Measurements from ENCODE around the gene UGT1A6.

Gene UGT1A6

GRCh38 chr2:233766416-233766815 lies 73.7 kb downstream of the UGT1A6 start:
- no peak overlapping the region for H3K27ac ChIP-seq (ENCODE audit: low read depth, low read length)
- no peaks in the 10 kb centered on the region for H3K4me1 ChIP-seq (ENCODE audit: control insufficient read depth, insufficient read depth, low read length)
- no peaks in the 10 kb centered on the region for H3K27me3 ChIP-seq (ENCODE audit: control insufficient read depth, insufficient read depth, low read length)
- no peak overlapping the region for H3K4me3 ChIP-seq (ENCODE audit: low read length)
- no peaks in the 10 kb centered on the region for H3K36me3 ChIP-seq (ENCODE audit: control insufficient read depth, insufficient read depth, low read length)
- H3K9ac ChIP-seq (ENCODE audit: low read length), result no peak overlapping the region

DNA sequence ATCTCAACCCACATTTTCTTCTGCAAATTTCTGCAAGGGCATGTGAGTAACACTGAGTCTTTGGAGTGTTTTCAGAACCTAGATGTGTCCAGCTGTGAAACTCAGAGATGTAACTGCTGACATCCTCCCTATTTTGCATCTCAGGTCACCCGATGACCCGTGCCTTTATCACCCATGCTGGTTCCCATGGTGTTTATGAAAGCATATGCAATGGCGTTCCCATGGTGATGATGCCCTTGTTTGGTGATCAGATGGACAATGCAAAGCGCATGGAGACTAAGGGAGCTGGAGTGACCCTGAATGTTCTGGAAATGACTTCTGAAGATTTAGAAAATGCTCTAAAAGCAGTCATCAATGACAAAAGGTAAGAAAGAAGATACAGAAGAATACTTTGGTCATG lies 75.4 kb downstream of the UGT1A6 start:
- H3K9ac ChIP-seq (ENCODE audit: low read length), result no peak overlapping the region
- H3K4me1 ChIP-seq (ENCODE audit: control insufficient read depth, insufficient read depth, low read length), result no peaks in the 10 kb centered on the region
- H3K27ac ChIP-seq (ENCODE audit: low read depth, low read length), result no peak overlapping the region
- H3K36me3 ChIP-seq (ENCODE audit: control insufficient read depth, insufficient read depth, low read length), result no peaks in the 10 kb centered on the region
- H3K27me3 ChIP-seq (ENCODE audit: control insufficient read depth, insufficient read depth, low read length), result no peaks in the 10 kb centered on the region
- H3K4me3 ChIP-seq (ENCODE audit: low read length), result no peak overlapping the region

DNA sequence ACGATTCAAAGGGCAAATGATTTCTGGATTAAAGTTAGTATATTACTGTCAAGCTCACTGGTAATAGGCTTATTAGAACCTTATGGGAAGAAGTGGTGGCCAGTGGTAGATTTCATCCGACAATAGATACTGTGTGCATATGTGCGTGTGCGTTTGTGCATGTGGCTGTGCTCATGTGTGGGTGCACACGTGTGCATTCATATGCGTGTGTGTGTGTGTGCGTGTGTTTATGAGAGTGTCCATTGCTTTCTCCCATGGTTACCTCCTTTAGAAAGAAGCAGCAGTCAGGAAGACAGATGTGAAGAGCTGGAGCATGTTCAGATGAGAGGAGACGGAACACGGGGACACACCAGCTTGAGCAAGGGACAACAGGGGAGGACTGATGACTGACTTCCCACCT lies 76.6 kb downstream of the UGT1A6 start:
- H3K27ac ChIP-seq (ENCODE audit: low read depth, low read length), result no peak overlapping the region
- no peaks in the 10 kb centered on the region for H3K36me3 ChIP-seq (ENCODE audit: control insufficient read depth, insufficient read depth, low read length)
- no peak overlapping the region for H3K9ac ChIP-seq (ENCODE audit: low read length)
- no peaks in the 10 kb centered on the region for H3K4me1 ChIP-seq (ENCODE audit: control insufficient read depth, insufficient read depth, low read length)
- no peak overlapping the region for H3K4me3 ChIP-seq (ENCODE audit: low read length)
- no peaks in the 10 kb centered on the region for H3K27me3 ChIP-seq (ENCODE audit: control insufficient read depth, insufficient read depth, low read length)

- H3K4me1 ChIP-seq (ENCODE audit: control insufficient read depth, insufficient read depth, low read length), result no peaks in the 10 kb centered on the region
- H3K27ac ChIP-seq (ENCODE audit: low read depth, low read length), result no peak overlapping the region
- no peaks in the 10 kb centered on the region for H3K27me3 ChIP-seq (ENCODE audit: control insufficient read depth, insufficient read depth, low read length)
- H3K9ac ChIP-seq (ENCODE audit: low read length), result no peak overlapping the region
- H3K36me3 ChIP-seq (ENCODE audit: control insufficient read depth, insufficient read depth, low read length), result no peaks in the 10 kb centered on the region
- H3K4me3 ChIP-seq (ENCODE audit: low read length), result no peak overlapping the region
Observed at GRCh38 chr2:233772153-233772552, 79.5 kb downstream of the UGT1A6 start.

DNA sequence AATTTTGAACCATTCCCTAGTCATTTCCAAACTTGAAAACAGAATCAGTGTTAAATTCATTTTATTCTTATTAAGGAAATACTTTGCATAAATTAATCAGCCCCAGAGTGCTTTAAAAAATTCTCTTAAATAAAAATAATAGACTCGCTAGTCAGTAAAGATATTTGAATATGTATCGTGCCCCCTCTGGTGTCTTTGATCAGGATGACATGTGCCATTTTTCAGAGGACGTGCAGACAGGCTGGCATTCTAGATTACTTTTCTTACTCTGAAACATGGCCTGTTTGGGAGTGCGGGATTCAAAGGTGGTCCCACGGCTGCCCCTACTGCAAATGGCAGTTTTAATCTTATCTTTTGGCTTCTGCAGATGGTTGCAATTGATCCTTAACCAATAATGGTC lies 79.9 kb downstream of the UGT1A6 start:
- no peak overlapping the region for H3K9ac ChIP-seq (ENCODE audit: low read length)
- H3K36me3 ChIP-seq (ENCODE audit: control insufficient read depth, insufficient read depth, low read length), result no peaks in the 10 kb centered on the region
- no peaks in the 10 kb centered on the region for H3K4me1 ChIP-seq (ENCODE audit: control insufficient read depth, insufficient read depth, low read length)
- H3K27me3 ChIP-seq (ENCODE audit: control insufficient read depth, insufficient read depth, low read length), result no peaks in the 10 kb centered on the region
- H3K27ac ChIP-seq (ENCODE audit: low read depth, low read length), result no peak overlapping the region
- no peak overlapping the region for H3K4me3 ChIP-seq (ENCODE audit: low read length)

GRCh38 chr2:233773854-233774253 lies 81.2 kb downstream of the UGT1A6 start:
- Histone ChIP-seq H3K9ac (ENCODE audit: low read length) (no peak overlapping the region), H3K4me1 (ENCODE audit: control insufficient read depth, insufficient read depth, low read length) (no peaks in the 10 kb centered on the region), H3K36me3 (ENCODE audit: control insufficient read depth, insufficient read depth, low read length) (no peaks in the 10 kb centered on the region), H3K27ac (ENCODE audit: low read depth, low read length) (no peak overlapping the region), H3K4me3 (ENCODE audit: low read length) (no peak overlapping the region), H3K27me3 (ENCODE audit: control insufficient read depth, insufficient read depth, low read length) (no peaks in the 10 kb centered on the region)

DNA sequence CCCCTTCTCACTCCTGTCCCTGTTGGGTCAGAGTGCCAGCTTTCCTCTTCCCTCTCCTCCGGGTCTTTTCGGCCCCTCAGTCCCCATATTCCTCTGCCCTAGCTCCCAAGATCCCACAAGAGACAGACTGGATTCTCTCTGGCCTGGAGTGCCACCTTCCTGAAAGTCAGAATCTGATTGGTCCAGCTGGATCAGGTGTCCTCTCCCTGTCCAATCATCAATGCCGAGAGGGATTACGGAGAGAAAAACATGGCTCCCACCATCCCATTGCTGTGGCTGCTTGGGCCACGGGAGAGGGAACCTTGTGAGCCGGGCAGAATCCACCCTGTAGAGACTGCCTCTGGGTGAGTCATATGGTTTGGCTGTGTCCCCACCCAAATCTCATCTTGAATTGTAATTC lies 82.7 kb downstream of the UGT1A6 start:
- Histone ChIP-seq H3K4me1 (ENCODE audit: control insufficient read depth, insufficient read depth, low read length) (no peaks in the 10 kb centered on the region), H3K9ac (ENCODE audit: low read length) (no peak overlapping the region), H3K4me3 (ENCODE audit: low read length) (no peak overlapping the region), H3K27ac (ENCODE audit: low read depth, low read length) (no peak overlapping the region), H3K36me3 (ENCODE audit: control insufficient read depth, insufficient read depth, low read length) (no peaks in the 10 kb centered on the region), H3K27me3 (ENCODE audit: control insufficient read depth, insufficient read depth, low read length) (no peaks in the 10 kb centered on the region)

DNA sequence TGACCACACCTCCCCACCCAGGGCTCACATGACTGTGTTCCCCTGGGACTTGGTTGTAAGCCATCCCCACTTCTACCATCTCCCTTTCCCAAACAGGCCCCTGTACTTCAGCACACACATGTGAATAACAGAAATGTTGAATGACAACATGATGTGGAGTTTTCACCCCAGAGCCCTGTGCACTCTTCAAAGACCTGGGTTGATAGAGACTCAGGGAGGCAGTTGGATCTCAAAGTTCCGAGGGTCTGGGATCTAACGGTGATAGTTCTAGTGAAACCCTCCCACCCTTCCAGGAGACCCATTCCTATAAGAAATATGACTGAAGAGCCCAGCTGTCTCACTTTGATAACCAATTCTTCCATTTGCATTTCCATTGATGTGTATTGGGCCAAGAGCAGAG lies 85.3 kb downstream of the UGT1A6 start, which contains the start of gene MROH2A:
MROH2A (plus strand) TSS at position 301 of the 400 bp plus-strand sequence. CDS start 1,029 bp downstream, outside the sequence.
- Histone ChIP-seq H3K4me1 (ENCODE audit: control insufficient read depth, insufficient read depth, low read length) (no peaks in the 10 kb centered on the region), H3K27ac (ENCODE audit: low read depth, low read length) (no peak within 1 kb of the TSS), H3K27me3 (ENCODE audit: control insufficient read depth, insufficient read depth, low read length) (no peaks in the 10 kb centered on the region), H3K9ac (ENCODE audit: low read length) (no peak within 1 kb of the TSS), H3K36me3 (ENCODE audit: control insufficient read depth, insufficient read depth, low read length) (no peaks in the 10 kb centered on the region), H3K4me3 (ENCODE audit: low read length) (no peak within 1 kb of the TSS)

DNA sequence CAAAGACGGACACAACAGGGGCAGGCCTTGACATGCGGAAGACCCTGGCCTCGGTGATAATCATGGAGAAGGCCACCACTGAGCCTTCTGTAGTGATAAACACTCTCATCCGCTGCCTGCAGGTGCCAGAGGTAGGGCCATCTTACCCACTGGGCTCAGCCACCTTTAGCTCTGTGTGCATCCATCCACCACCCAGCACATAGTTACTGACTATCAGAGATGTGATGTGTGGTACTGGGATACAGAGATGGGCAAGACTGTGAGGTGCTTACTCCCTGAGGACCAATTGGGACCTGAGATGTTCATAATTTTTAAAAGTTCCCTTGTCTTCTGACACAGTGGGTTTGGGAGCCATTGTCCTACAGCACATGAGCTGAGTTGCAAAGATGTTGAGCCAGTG lies 87.0 kb downstream of the UGT1A6 start:
- Histone ChIP-seq H3K4me3 (ENCODE audit: low read length) (no peak overlapping the region), H3K36me3 (ENCODE audit: control insufficient read depth, insufficient read depth, low read length) (no peaks in the 10 kb centered on the region), H3K27me3 (ENCODE audit: control insufficient read depth, insufficient read depth, low read length) (no peaks in the 10 kb centered on the region), H3K4me1 (ENCODE audit: control insufficient read depth, insufficient read depth, low read length) (no peaks in the 10 kb centered on the region), H3K9ac (ENCODE audit: low read length) (no peak overlapping the region), H3K27ac (ENCODE audit: low read depth, low read length) (no peak overlapping the region)

- Histone ChIP-seq H3K9ac (ENCODE audit: low read length) (no peak overlapping the region), H3K27ac (ENCODE audit: low read depth, low read length) (no peak overlapping the region), H3K4me1 (ENCODE audit: control insufficient read depth, insufficient read depth, low read length) (no peaks in the 10 kb centered on the region), H3K4me3 (ENCODE audit: low read length) (no peak overlapping the region), H3K27me3 (ENCODE audit: control insufficient read depth, insufficient read depth, low read length) (no peaks in the 10 kb centered on the region), H3K36me3 (ENCODE audit: control insufficient read depth, insufficient read depth, low read length) (no peaks in the 10 kb centered on the region)
Observed at GRCh38 chr2:233780771-233781170, 88.1 kb downstream of the UGT1A6 start.

DNA sequence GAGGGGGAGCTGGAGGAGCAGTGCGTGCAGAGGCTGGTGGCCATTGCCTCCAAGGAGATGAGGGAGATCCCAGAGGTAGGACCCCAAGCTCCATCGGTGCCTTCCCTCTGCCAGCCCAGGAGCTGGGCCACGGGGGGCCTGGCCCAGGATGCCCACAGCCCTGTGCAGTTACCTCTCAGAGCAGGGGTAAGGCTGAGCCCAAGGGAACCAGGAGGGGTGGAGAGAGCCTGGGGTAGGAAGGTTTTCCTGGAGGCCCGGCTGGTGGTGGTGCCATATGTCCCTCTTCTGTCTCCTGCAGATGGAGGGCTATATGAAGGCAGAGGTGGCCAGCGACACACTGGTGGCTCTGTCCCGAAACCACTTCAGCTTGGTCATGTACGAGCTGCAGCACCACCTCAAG lies 96.9 kb downstream of the UGT1A6 start:
- Histone ChIP-seq H3K36me3 (ENCODE audit: control insufficient read depth, insufficient read depth, low read length) (no peaks in the 10 kb centered on the region), H3K27me3 (ENCODE audit: control insufficient read depth, insufficient read depth, low read length) (peaks cover 2% of the 10 kb centered on the region), H3K4me3 (ENCODE audit: low read length) (no peak overlapping the region), H3K9ac (ENCODE audit: low read length) (no peak overlapping the region), H3K27ac (ENCODE audit: low read depth, low read length) (no peak overlapping the region), H3K4me1 (ENCODE audit: control insufficient read depth, insufficient read depth, low read length) (no peaks in the 10 kb centered on the region)

- H3K4me1 ChIP-seq (ENCODE audit: control insufficient read depth, insufficient read depth, low read length), result no peaks in the 10 kb centered on the region
- H3K27ac ChIP-seq (ENCODE audit: low read depth, low read length), result no peak overlapping the region
- H3K9ac ChIP-seq (ENCODE audit: low read length), result no peak overlapping the region
- H3K4me3 ChIP-seq (ENCODE audit: low read length), result no peak overlapping the region
- peaks cover 2% of the 10 kb centered on the region for H3K27me3 ChIP-seq (ENCODE audit: control insufficient read depth, insufficient read depth, low read length)
- no peaks in the 10 kb centered on the region for H3K36me3 ChIP-seq (ENCODE audit: control insufficient read depth, insufficient read depth, low read length)
Observed at GRCh38 chr2:233791151-233791882, 98.6 kb downstream of the UGT1A6 start.

DNA sequence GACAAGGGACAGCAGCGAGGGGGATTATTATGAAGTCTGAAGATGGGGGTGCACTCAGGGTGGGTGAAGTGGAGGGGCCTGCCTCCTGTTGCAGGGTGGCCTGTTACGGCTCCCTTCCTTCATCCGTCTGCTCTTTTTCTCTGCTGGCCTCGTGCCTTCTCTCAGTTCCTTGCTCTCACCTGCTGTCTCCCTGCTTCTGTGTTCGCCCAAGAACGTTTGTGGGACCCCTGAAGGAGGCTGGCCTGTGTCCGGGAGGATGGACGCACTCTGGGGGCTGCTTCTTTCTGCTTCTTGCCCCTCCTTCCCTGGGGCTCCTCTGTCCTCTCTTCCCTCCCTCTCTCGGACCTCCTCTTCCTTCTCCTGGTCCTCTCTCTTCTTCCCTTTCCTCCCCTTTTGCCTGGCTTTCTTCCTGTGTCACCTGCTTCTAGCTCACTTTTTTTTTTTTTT lies 99.2 kb downstream of the UGT1A6 start:
- no peaks in the 10 kb centered on the region for H3K4me1 ChIP-seq (ENCODE audit: control insufficient read depth, insufficient read depth, low read length)
- peaks cover 2% of the 10 kb centered on the region for H3K27me3 ChIP-seq (ENCODE audit: control insufficient read depth, insufficient read depth, low read length)
- no peaks in the 10 kb centered on the region for H3K36me3 ChIP-seq (ENCODE audit: control insufficient read depth, insufficient read depth, low read length)

More for the DNA sequence above, 99.2 kb downstream of the UGT1A6 start:
- H3K27ac ChIP-seq (ENCODE audit: low read depth, low read length), result no peak overlapping the region
- no peak overlapping the region for H3K4me3 ChIP-seq (ENCODE audit: low read length)
- H3K9ac ChIP-seq (ENCODE audit: low read length), result no peak overlapping the region

Data from rectal smooth muscle tissue (tissue), 1 donor.